DND-41 (cell line): ENCODE measurements around the gene PLSCR1.

ENCODE experiments used
- ATAC-seq: fragments of 200-7000 bp; cut with Tn5 transposase; 3 replicates; pipeline ENCODE4 v1.9.1; 2021; ENCODE audit warnings: low read depth; ENCODE audit not compliant: insufficient read depth
- DNase-seq: peaks from one replicate; pipeline ENCODE4 v3.0.0-alpha.2; 2020
- H2AFZ ChIP-seq: 2 replicates; pipeline ENCODE4 v1.6.0; 2012; ENCODE audit warnings: low read depth, low read length
- H3K27ac ChIP-seq: 2 replicates; pipeline ENCODE4 v1.5.1; 2012; ENCODE audit warnings: low read length, inconsistent platforms
- H3K27me3 ChIP-seq: fragments of 200-600 bp; sonication (generic); 2 replicates; pipeline ENCODE4 v1.6.0; 2012; ENCODE audit warnings: low read length, mild to moderate bottlenecking, inconsistent platforms; ENCODE audit not compliant: insufficient read depth, poor library complexity
- H3K36me3 ChIP-seq: 2 replicates; pipeline ENCODE4 v1.5.1; 2012; ENCODE audit warnings: low read length, inconsistent platforms; ENCODE audit not compliant: insufficient read depth
- H3K4me1 ChIP-seq: 2 replicates; pipeline ENCODE4 v1.5.1; 2012; ENCODE audit warnings: mild to moderate bottlenecking, low read length; ENCODE audit not compliant: insufficient read depth
- H3K4me2 ChIP-seq: 2 replicates; pipeline ENCODE4 v1.6.0; 2012; ENCODE audit warnings: mild to moderate bottlenecking, moderate library complexity, low read length, inconsistent platforms; ENCODE audit not compliant: insufficient read depth
- H3K4me3 ChIP-seq, 2 experiments: fragments of 200-600 bp in 1 of 2; shearing (Covaris generic) in 1 of 2; 2 replicates each; pipeline ENCODE4 v1.5.1; 2012 to 2016; ENCODE audit warnings: inconsistent platforms in 2 of 2, low read length in 2 of 2, mild to moderate bottlenecking in 2 of 2, low read depth in 1 of 2, moderate library complexity in 1 of 2
- H3K79me2 ChIP-seq: 2 replicates; pipeline ENCODE4 v1.6.0; 2012; ENCODE audit warnings: low read length, inconsistent platforms; ENCODE audit not compliant: insufficient read depth
- H3K9ac ChIP-seq: 2 replicates; pipeline ENCODE4 v1.6.0; 2012; ENCODE audit warnings: low read depth, mild to moderate bottlenecking, inconsistent platforms, low read length, moderate library complexity
- H3K9me3 ChIP-seq: 2 replicates; pipeline ENCODE4 v1.5.1; 2012; ENCODE audit warnings: low read length, moderate library complexity, mild to moderate bottlenecking, inconsistent platforms; ENCODE audit not compliant: insufficient read depth, severe bottlenecking
- H4K20me1 ChIP-seq: 2 replicates; pipeline ENCODE4 v1.6.0; 2012; ENCODE audit warnings: low read length; ENCODE audit not compliant: insufficient read depth
- CTCF ChIP-seq: IDR thresholded peaks from 2 replicates; pipeline ENCODE4 v1.5.1; 2012; ENCODE audit warnings: borderline replicate concordance, low read length, moderate library complexity, mild to moderate bottlenecking; ENCODE audit not compliant: poor library complexity, severe bottlenecking; ENCODE audit errors: extremely low read depth
- EZH2 ChIP-seq: IDR thresholded peaks from 3 replicates; pipeline ENCODE4 v1.6.1; 2012; ENCODE audit warnings: borderline replicate concordance, low read depth, mild to moderate bottlenecking, moderate library complexity, low read length, inconsistent platforms; ENCODE audit not compliant: severe bottlenecking

The PLSCR1 gene

GRCh38 chr3:146581080-146581601 lies 36.7 kb upstream of the PLSCR1 start:
- H3K4me3 ChIP-seq, result no peak overlapping the region
- H3K4me1 ChIP-seq, result no peaks in the 10 kb centered on the region
- H4K20me1 ChIP-seq, result no peaks in the 10 kb centered on the region
- TF ChIP-seq EZH2 (no peak), CTCF (no peak)
- no peaks in the 10 kb centered on the region for H3K27me3 ChIP-seq
- H3K4me2 ChIP-seq, result no peak overlapping the region
- H3K36me3 ChIP-seq, result no peaks in the 10 kb centered on the region
- no peak overlapping the region for H3K9ac ChIP-seq
- no peaks in the 10 kb centered on the region for H3K9me3 ChIP-seq
- no peak overlapping the region for H2AFZ ChIP-seq
- H3K79me2 ChIP-seq, result no peaks in the 10 kb centered on the region
- no peak overlapping the region for H3K27ac ChIP-seq
- no peak for DNase-seq
- no peak for ATAC-seq

- H3K27ac ChIP-seq, result no peak overlapping the region
- H3K4me2 ChIP-seq, result no peak overlapping the region
- TF ChIP-seq CTCF (peak; percentile 50), EZH2 (no peak)
- H2AFZ ChIP-seq, result no peak overlapping the region
- no peaks in the 10 kb centered on the region for H4K20me1 ChIP-seq
- H3K79me2 ChIP-seq, result no peaks in the 10 kb centered on the region
- no peaks in the 10 kb centered on the region for H3K9me3 ChIP-seq
- no peak overlapping the region for H3K9ac ChIP-seq
- no peaks in the 10 kb centered on the region for H3K4me1 ChIP-seq
- no peaks in the 10 kb centered on the region for H3K36me3 ChIP-seq
- H3K4me3 ChIP-seq, result no peak overlapping the region
- DNase-seq, result peak; percentile 29
- no peaks in the 10 kb centered on the region for H3K27me3 ChIP-seq
- peak; percentile 62; the same call in 2 of the 3 replicates for ATAC-seq
Observed at GRCh38 chr3:146577662-146578061, 33.3 kb upstream of the PLSCR1 start.

- Histone ChIP-seq H3K79me2 (no peaks in the 10 kb centered on the region), H3K9me3 (no peaks in the 10 kb centered on the region), H2AFZ (no peak overlapping the region), H3K4me2 (no peak overlapping the region), H3K27me3 (no peaks in the 10 kb centered on the region), H4K20me1 (no peaks in the 10 kb centered on the region), H3K9ac (no peak overlapping the region), H3K4me1 (no peaks in the 10 kb centered on the region), H3K27ac (no peak overlapping the region), H3K36me3 (no peaks in the 10 kb centered on the region), H3K4me3 (no peak overlapping the region)
- ATAC-seq (no peak), DNase-seq (no peak)
- TF ChIP-seq CTCF (no peak), EZH2 (no peak)
Observed at GRCh38 chr3:146575636-146576035, 31.2 kb upstream of the PLSCR1 start.

- Histone ChIP-seq H3K4me1 (no peaks in the 10 kb centered on the region), H2AFZ (no peak overlapping the region), H3K27ac (no peak overlapping the region), H3K27me3 (no peaks in the 10 kb centered on the region), H3K4me3 (no peak overlapping the region), H3K9ac (no peak overlapping the region), H3K9me3 (no peaks in the 10 kb centered on the region), H3K36me3 (no peaks in the 10 kb centered on the region), H4K20me1 (no peaks in the 10 kb centered on the region), H3K79me2 (no peaks in the 10 kb centered on the region), H3K4me2 (no peak overlapping the region)
- ATAC-seq (no peak), DNase-seq (no peak)
- TF ChIP-seq EZH2 (no peak), CTCF (no peak)
Observed at GRCh38 chr3:146574173-146574572, 29.8 kb upstream of the PLSCR1 start.
